Stimulated activated CD4-positive, alpha-beta T cell treated with anti-CD3 and anti-CD28 coated beads, Interleukin-12 subunit alpha, Interleukin-12 subunit beta, amount 100 ng/mL, for 48 hours (primary cell): Measurements from ENCODE around the gene GNMT.
"Not testable (repeated sequence)": the region's sequence is repeated elsewhere in the genome, so short reads cannot be mapped to it uniquely, and the experiment has no call there.

ENCODE experiments used
- DNase-seq, 3 donors: peaks; one replicate each; pipeline ENCODE4 v3.0.0-alpha.2; 2020; ENCODE audit warnings: low read depth in 2 of 3, low spot score in 1 of 3

GNMT gene

GRCh38 chr6:42941356-42941755 is 19.2 kb upstream of the GNMT start:
- not testable (repeated sequence) for DNase-seq

DNA sequence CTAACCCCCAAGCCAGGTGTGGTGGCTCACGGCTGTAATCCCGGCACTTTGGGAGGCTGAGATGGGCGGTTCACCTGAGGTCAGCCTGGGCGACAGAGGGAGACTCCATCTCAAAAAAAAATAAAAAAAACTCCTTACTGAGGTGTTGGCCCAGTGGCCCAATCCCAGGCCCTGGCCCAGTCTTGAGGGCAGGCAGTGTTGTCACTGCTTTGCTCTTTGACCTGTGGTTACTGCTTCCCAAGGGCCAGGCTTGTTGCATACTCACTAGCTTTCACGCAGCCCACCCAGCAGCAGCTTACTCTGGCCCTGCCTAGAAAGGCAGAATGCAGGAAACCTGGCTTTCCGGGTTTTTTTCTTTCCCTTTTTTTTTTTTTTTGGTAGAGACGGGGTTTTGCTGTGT is 18.1 kb upstream of the GNMT start:
- no peak for DNase-seq

DNA sequence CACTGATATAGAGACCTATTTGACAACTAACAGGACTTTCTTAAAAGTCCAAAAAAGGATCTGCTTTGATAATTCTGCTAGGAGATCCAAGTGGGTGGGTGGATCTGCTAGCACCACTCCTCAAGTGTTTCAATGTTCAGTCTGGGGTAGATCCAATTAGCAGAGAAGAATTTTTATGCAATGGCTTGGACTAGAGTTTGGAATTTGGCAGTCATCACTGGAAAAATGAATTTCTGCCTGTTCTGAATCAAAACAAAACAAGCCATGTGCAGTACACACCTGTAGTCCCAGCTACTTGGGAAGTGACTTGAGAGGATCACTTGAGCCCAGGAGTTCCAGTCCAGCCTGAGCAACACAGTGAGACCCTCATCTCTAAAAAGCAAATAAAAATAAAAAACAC is 12.6 kb upstream of the GNMT start:
- no peak for DNase-seq

GRCh38 chr6:42952389-42952788 is 8.2 kb upstream of the GNMT start:
- no peak for DNase-seq

- not testable (repeated sequence) for DNase-seq
Measured at GRCh38 chr6:42954405-42954804, 6.1 kb upstream of the GNMT start.

GRCh38 chr6:42958125-42958524 is 2.4 kb upstream of the GNMT start:
- no peak for DNase-seq

DNA sequence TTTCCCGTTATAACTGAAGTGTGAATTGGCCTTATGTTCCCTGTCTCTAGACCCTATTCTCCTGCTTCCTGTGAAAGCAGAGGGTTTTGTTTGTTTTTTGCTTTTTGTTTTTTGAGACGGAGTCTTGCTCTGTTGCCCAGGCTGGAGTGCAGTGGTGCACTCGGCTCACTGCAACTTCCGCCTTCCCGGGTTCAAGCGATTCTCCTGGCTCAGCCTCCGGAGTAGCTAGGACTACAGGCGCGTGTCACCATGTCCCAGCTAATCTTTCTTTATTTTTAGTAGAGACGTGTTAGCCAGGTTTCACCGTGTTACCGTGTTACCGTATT is 674 bp upstream of the GNMT start:
- no peak for DNase-seq

GRCh38 chr6:42961020-42961470 is 491 bp downstream of the GNMT start:
- no peak for DNase-seq

- no peak for DNase-seq
Measured at GRCh38 chr6:42962096-42962495, 1.5 kb downstream of the GNMT start.

GRCh38 chr6:42962502-42963178 is 2.1 kb downstream of the GNMT start:
- no peak for DNase-seq

DNA sequence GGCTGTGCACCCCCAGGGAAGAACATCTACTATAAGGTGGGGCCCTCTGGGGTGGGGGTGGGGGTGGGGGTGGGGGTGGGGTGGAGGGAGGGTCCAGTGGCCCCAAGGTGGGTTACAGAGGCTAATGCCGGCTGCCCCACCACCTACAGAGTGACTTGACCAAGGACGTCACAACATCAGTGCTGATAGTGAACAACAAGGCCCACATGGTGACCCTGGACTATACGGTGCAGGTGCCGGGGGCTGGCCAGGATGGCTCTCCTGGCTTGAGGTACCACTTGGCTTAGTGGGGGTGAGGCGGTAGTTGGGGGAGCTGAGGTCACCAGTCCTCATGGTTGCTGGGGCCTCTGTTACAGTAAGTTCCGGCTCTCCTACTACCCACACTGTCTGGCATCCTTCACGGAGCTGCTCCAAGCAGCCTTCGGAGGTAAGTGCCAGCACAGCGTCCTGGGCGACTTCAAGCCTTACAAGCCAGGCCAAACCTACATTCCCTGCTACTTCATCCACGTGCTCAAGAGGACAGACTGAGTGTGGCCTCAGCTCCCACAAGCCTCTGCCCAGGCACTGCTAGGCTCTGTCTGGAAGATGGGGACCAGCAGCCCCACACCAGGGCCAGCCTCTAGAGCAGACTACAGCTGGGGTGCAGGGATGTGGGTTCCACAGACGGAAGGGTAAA is 2.8 kb downstream of the GNMT start:
- no peak for DNase-seq

GRCh38 chr6:42963855-42964605 is 3.5 kb downstream of the GNMT start:
- no peak for DNase-seq

DNA sequence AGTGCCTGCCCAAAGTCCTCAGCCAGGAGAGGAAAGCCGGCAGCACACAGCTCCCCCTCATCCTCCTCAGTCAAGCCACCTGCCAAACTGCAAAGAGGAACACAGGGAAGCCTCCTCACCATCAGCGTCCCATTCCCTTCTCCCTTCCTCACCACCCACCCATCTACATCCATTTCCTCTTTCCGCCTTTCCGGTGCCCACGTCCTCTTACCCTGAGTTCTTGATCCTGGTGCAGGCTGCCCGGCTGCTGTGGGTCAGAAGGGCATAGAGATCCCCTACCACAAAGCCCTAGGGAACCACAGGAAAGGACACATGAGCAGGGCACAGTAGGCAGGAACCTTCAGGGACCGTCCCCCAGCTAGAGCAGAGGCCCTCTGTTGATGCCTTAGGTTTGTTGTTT is 6.0 kb downstream of the GNMT start:
- DNase-seq: no peak

GRCh38 chr6:42967228-42967627 is 6.7 kb downstream of the GNMT start:
- DNase-seq: no peak

DNA sequence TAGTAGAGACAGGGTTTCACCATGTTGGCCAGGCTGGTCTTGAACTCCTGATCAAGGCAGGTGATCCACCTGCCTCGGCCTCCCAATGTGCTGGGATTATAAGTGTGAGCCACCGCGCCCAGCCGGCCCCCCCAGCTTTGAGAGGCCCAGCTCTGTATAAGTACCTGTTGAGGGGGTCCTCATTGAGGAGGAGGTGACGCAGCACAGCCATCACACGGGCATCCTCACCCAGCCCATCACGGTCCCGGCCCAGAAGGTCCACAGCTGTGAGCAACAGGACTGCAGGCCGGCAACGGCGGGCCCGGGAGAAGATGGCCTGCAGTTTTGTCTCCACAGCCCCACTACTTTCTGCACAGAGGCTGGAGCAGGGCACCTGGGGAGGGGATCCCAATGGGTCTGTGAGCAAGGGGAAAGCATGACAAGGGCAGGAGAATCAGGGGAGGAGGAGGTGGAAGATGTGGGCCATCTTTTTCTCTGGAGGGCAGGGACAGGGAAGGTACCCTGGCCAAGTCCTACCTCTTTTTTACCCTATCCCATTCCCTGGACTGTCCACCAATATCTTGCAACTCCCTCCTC is 7.7 kb downstream of the GNMT start:
- no peak for DNase-seq

GRCh38 chr6:42968783-42969182 is 8.2 kb downstream of the GNMT start:
- no peak for DNase-seq

DNA sequence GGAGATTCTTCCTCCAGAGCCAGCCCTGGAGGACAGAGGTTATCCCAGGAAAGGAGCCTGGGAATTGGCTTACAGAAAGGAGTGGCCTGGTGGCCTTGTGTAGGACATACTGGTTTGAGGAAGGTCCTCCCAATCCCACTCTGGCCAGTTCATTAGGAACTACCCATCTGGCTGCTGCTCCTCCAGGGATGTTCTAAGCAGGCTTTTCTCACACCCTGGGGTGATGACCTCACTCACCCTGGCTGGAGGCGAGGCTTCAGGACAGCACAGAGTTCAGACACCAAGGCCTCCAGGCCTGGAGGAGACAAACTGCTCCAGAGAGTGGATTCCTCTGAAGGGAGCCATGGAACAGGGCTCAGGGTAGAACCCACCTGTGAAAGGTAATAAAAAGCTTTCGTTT is 8.9 kb downstream of the GNMT start:
- DNase-seq: no peak

DNA sequence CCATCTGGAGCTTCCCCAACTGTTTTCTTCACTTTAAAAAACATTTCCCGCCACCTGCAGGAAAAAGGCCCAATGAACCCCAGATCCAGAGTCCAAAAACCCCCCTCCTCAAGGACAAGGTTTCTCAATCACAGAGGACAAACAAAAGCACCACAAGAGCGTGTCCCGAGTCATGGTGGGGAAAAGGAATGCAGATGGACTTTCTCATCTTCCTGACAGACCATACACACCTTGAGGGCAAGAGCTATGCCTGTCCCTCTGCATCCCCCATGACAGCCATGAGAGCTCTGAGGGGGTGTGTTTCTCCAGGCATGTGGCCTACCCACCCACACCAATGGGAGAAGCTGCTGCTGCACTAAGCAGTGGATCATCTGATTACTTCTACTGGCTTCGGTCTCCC is 9.4 kb downstream of the GNMT start:
- DNase-seq: no peak

GRCh38 chr6:42970871-42971612 is 10.5 kb downstream of the GNMT start:
- no peak for DNase-seq

DNA sequence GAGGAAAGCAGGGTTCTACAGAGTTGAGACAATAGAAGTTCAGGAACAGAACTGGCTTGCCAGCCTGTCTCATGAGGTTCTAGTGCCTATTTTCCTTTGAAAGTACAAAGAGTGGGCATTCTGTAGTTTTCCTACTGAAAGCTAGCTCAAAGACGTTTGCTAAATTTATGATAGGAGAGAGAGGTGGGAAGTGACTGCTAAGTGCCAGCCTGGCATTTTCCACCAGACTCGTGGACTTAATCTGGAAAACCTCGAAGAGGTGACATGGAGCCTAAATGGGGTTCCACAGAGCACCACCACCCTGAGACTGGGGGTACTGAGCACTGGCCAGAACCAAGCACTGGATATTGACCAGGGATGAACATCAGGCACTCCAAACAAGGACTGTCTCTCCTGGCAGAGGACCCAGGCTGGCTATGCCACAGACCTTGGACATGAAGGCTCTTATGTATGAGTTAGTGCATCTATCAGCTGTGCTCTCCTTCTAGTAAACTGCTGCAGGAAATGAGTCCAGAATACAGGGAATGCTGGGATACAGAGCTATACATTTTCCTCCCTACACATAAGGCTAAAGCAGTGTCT is 11.3 kb downstream of the GNMT start:
- DNase-seq: no peak

DNA sequence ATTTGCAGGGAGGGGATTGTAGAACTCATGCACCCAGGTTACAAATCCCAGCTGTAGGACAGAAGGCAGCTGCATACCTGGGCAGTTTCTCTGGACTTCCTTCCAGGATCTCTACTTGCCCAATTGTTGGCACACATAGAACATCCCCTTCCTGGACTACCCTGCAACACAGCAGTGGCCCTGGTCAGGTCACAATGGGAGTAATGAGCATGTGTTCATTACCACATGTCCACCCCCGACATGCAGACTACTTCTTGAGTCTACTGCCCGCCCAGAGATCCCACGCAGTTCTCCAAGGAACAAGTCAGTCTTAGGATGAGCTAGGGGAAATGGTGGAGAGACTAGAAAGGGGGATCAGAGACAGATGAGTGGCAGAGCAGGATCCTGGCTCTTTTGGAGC is 13.4 kb downstream of the GNMT start:
- no peak for DNase-seq
